OCI-LY7 (cell line): Measurements from ENCODE around the gene MAN1A2. TPM values are rescaled to one million over a fixed set of nuclear protein-coding genes. Genes with fewer than 3 reads are reported as not detected.

ENCODE experiments used
- BruUV-seq: library from RNA; stranded (reverse); fragments of 400-500 nt; replicated peaks from 2 replicates; lab custom pipeline; 2021; lab: Mats Ljungman, UMichigan
- CTCF ChIA-PET: fragments of 300-600 bp; sonication (Branson Sonifier 250); formaldehyde crosslinking; loops from one replicate; lab custom pipeline; 2022; ENCODE audit warnings: antibody characterized with exemption; ENCODE audit not compliant: unreplicated experiment; lab: Charles Lee
- POLR2A ChIA-PET: fragments of 300-600 bp; sonication (Branson Sonifier 250); formaldehyde crosslinking; loops from one replicate; lab custom pipeline; 2022; ENCODE audit warnings: antibody characterized with exemption; lab: Charles Lee
- DNase-seq: peaks from one replicate; pipeline ENCODE4 v3.0.0-alpha.2; 2015; ENCODE audit warnings: low spot score
- H2AFZ ChIP-seq: fragments of 200-600 bp; sonication (generic), shearing (Covaris generic); 2 replicates; pipeline ENCODE4 v1.6.1; 2014; ENCODE audit warnings: mild to moderate bottlenecking, antibody characterized with exemption, low read length, moderate library complexity
- H3K27ac ChIP-seq: fragments of 200-600 bp; sonication (generic); 2 replicates; pipeline ENCODE4 v1.5.1; 2014; ENCODE audit warnings: mixed run types, low read depth, mild to moderate bottlenecking, moderate library complexity, low read length, inconsistent platforms; ENCODE audit not compliant: poor library complexity, severe bottlenecking
- H3K36me3 ChIP-seq: fragments of 200-600 bp; sonication (generic); 2 replicates; pipeline ENCODE4 v1.6.1; 2014; ENCODE audit warnings: mild to moderate bottlenecking, antibody characterized with exemption, low read length, moderate library complexity, mixed read lengths; ENCODE audit not compliant: insufficient read depth
- H3K4me1 ChIP-seq: fragments of 200-600 bp; sonication (generic); 2 replicates; pipeline ENCODE4 v1.5.1; 2014; ENCODE audit warnings: mild to moderate bottlenecking, low read length; ENCODE audit not compliant: insufficient read depth, poor library complexity, severe bottlenecking
- H3K4me2 ChIP-seq: fragments of 200-600 bp; sonication (generic); 2 replicates; pipeline ENCODE4 v1.6.1; 2014; ENCODE audit warnings: mild to moderate bottlenecking, low read length
- H3K4me3 ChIP-seq: fragments of 200-600 bp; sonication (generic); 2 replicates; pipeline ENCODE4 v1.5.1; 2014; ENCODE audit warnings: mild to moderate bottlenecking, low read depth, low read length; ENCODE audit not compliant: poor library complexity, severe bottlenecking
- H3K79me2 ChIP-seq: fragments of 200-600 bp; sonication (generic); 2 replicates; pipeline ENCODE4 v1.6.1; 2016; ENCODE audit warnings: low read depth, mild to moderate bottlenecking, low read length, moderate library complexity, mixed read lengths; ENCODE audit not compliant: insufficient read depth
- H3K9me2 ChIP-seq: fragments of 200-600 bp; sonication (generic); 2 replicates; pipeline ENCODE4 v1.6.1; 2016; ENCODE audit warnings: mild to moderate bottlenecking, low read length, mixed read lengths; ENCODE audit not compliant: insufficient read depth
- H3K9me3 ChIP-seq: fragments of 200-600 bp; sonication (generic); 2 replicates; pipeline ENCODE4 v1.6.1; 2014; ENCODE audit warnings: mild to moderate bottlenecking, mixed run types, low read length, mixed read lengths
- H4K20me1 ChIP-seq: fragments of 200-600 bp; sonication (generic); 2 replicates; pipeline ENCODE4 v1.6.1; 2014; ENCODE audit warnings: mild to moderate bottlenecking, antibody characterized with exemption, low read length, moderate library complexity, mixed read lengths; ENCODE audit not compliant: insufficient read depth
- EZH2phosphoT487 ChIP-seq: fragments of 200-600 bp; sonication (generic); IDR thresholded peaks from 2 replicates; pipeline ENCODE4 v1.6.1; 2018; ENCODE audit warnings: low read depth, borderline replicate concordance, mild to moderate bottlenecking, mixed run types, antibody characterized with exemption, low read length, moderate library complexity, mixed read lengths
- intact Hi-C: fragments of 100-400 bp; cut with micrococcal nuclease; formaldehyde crosslinking; loops from one replicate; pipeline ENCODE4 v1.10.0; 2022; ENCODE audit not compliant: unreplicated experiment
- total RNA-seq, 2 experiments: library from RNA; depleted of rRNA in 1 of 2; stranded (reverse); fragments of >200 nt in 1 of 2; shearing (Covaris generic) in 1 of 2; gene quantifications; 2 replicates each; pipeline ENCODE4 v1.2.3, GENCODE V29; 2014 to 2022
- TF ChIP-seq, protein P1 (sequence below): fragments of 200-600 bp; sonication (generic); conservative IDR thresholded peaks from 2 replicates; pipeline ENCODE4 v1.5.1; 2014; ENCODE audit warnings: mild to moderate bottlenecking, antibody characterized with exemption, low read length, moderate library complexity, mixed read lengths

MAN1A2 gene
- total RNA-seq, 2 experiments from 2014 or later: 16.1 to 27.5 TPM

GRCh38 chr1:117341123-117341522, 26.1 kb upstream of the MAN1A2 start:
- H3K9me3 ChIP-seq: no peaks in the 10 kb centered on the region
- no peaks in the 10 kb centered on the region for H3K4me1 ChIP-seq
- no peak overlapping the region for H3K27ac ChIP-seq
- POLR2A ChIA-PET: interaction anchor here (0.6 to 1.1 kb wide), 2 partner anchors 86 to 92 kb away, joined by 3 to 6 read pairs; no protein-coding TSS in a partner anchor
- no peak overlapping the region for H3K4me3 ChIP-seq
- H3K9me2 ChIP-seq: no peaks in the 10 kb centered on the region
- no peak for TF ChIP-seq EZH2phosphoT487
- TF ChIP-seq, protein P1, sequence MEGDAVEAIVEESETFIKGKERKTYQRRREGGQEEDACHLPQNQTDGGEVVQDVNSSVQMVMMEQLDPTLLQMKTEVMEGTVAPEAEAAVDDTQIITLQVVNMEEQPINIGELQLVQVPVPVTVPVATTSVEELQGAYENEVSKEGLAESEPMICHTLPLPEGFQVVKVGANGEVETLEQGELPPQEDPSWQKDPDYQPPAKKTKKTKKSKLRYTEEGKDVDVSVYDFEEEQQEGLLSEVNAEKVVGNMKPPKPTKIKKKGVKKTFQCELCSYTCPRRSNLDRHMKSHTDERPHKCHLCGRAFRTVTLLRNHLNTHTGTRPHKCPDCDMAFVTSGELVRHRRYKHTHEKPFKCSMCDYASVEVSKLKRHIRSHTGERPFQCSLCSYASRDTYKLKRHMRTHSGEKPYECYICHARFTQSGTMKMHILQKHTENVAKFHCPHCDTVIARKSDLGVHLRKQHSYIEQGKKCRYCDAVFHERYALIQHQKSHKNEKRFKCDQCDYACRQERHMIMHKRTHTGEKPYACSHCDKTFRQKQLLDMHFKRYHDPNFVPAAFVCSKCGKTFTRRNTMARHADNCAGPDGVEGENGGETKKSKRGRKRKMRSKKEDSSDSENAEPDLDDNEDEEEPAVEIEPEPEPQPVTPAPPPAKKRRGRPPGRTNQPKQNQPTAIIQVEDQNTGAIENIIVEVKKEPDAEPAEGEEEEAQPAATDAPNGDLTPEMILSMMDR: no peak
- DNase-seq: no peak
- BruUV-seq: no TSS peak
- no peak overlapping the region for H3K4me2 ChIP-seq
- CTCF ChIA-PET: no interaction called here
- H3K36me3 ChIP-seq: no peaks in the 10 kb centered on the region
- H3K79me2 ChIP-seq: no peaks in the 10 kb centered on the region
- H4K20me1 ChIP-seq: no peaks in the 10 kb centered on the region
- no peak overlapping the region for H2AFZ ChIP-seq
- intact Hi-C loops: no loop called here

DNA sequence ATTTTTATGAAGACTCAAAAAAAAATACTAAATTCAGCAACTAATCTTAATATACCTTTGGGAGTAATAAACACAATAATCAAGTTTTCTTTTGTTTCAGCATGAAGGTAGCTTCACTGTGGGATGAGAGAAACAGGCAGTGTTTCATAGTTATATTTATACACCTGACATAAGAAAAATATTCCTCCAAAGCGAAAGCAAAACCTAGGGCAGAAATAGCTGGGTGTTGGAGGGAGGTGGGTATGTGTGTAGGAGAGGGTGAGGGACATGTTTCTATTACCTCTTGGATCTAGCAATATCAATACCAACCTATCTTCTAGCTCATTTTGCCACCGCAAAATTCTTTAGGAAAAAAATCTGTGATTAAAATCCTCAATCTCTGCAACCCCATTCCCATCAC, 24.9 kb upstream of the MAN1A2 start:
- H3K4me3 ChIP-seq: no peak overlapping the region
- POLR2A ChIA-PET: interaction anchor here (1.1 kb wide), 1 partner anchor 93 kb away, joined by 6 read pairs; no protein-coding TSS in a partner anchor
- TF ChIP-seq, protein P1: no peak

DNA sequence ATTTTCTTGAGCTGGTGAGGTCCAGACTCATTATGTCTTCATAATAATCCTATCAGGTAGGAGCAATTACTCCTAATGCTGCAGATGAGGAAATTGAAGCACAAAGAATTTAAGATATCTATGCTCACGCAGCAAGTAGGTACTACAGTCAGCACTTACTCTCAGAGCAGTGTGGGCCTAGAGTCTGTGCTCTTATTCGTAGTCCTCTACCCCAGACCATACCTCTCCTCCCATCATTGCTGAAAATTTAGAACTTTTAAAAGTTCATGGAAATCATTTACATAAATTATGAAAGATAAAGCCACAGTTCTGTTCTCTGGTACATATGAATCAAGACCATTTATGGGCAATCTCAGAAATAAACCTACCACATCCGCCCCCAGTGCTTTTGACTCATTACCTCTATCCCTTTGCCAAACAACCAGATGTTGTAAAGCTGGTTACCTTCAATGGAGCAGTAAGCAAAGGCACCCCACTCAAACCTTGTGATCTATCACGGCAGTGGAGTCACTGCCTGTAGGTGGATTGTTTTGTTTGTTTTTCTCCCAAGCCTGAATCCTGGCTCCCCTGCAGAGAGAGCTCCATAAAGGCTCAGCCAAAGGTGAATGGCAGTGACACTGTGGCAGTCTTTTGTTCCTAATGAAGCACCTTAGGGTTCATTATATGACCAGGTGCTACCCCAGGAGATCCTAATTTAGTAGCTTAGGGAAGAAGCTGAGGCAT, 20.9 kb upstream of the MAN1A2 start:
- Histone ChIP-seq H3K79me2 (no peaks in the 10 kb centered on the region), H4K20me1 (no peaks in the 10 kb centered on the region), H3K4me1 (no peaks in the 10 kb centered on the region), H3K4me2 (no peak overlapping the region), H2AFZ (no peak overlapping the region), H3K9me3 (no peaks in the 10 kb centered on the region), H3K9me2 (no peaks in the 10 kb centered on the region), H3K27ac (no peak overlapping the region), H3K4me3 (no peak overlapping the region), H3K36me3 (no peaks in the 10 kb centered on the region)
- no peak for DNase-seq
- no TSS peak for BruUV-seq
- CTCF ChIA-PET: no interaction called here
- POLR2A ChIA-PET: interaction anchor here (0.6 kb wide), 1 partner anchor 137 kb away, joined by 3 read pairs; no protein-coding TSS in a partner anchor
- no peak for TF ChIP-seq EZH2phosphoT487
- TF ChIP-seq, protein P1: no peak
- intact Hi-C loops: no loop called here

More for the DNA sequence above, 24.9 kb upstream of the MAN1A2 start:
- H4K20me1 ChIP-seq: no peaks in the 10 kb centered on the region
- no peak overlapping the region for H2AFZ ChIP-seq
- BruUV-seq: no TSS peak
- no peaks in the 10 kb centered on the region for H3K9me3 ChIP-seq
- H3K27ac ChIP-seq: no peak overlapping the region
- H3K36me3 ChIP-seq: no peaks in the 10 kb centered on the region
- no peaks in the 10 kb centered on the region for H3K79me2 ChIP-seq
- intact Hi-C loops: no loop called here
- DNase-seq: no peak
- no peaks in the 10 kb centered on the region for H3K9me2 ChIP-seq
- H3K4me2 ChIP-seq: no peak overlapping the region
- CTCF ChIA-PET: no interaction called here
- no peaks in the 10 kb centered on the region for H3K4me1 ChIP-seq
